SH-SY5Y (cell line): Measurements from ENCODE around the gene SLC25A5.

Experiments
- GATA2 ChIP-seq: IDR thresholded peaks from 2 replicates; pipeline ENCODE4 v1.6.1; 2011; ENCODE audit warnings: mild to moderate bottlenecking, low read depth, low read length
- GATA3 ChIP-seq: IDR thresholded peaks from 2 replicates; pipeline ENCODE4 v1.6.1; 2011; ENCODE audit warnings: low read depth, mild to moderate bottlenecking, low read length, moderate library complexity

DNA sequence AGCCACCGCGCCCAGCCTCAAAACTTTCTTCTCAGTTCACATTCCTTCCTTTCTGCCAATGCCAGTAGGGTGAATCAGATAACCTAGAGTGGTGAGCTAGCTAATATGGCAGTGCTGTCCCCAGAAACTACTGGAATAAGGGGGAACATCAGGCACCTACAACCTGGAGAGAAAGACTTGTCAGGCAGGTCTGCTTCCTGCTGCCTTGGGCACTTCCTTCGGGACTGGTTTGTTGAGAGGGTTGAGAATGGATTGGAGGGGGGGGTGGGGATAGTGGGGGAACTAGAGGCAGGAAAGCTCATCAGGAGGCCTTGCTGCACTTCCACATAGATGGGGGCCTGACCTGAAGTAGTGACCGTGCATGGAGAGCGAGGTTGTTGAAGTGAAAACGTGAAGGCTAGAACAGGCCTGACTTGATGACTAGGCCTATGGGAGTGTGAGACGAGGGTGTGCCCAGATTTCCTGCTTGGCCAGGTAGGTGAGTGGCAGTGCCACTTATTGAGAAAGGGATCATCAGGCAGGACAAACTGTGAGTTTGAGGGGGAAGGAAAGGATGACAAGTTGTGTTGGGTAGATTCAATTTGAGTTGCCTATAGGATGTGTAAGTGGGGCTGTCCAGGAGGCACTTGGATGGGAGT lies 33.4 kb downstream of the SLC25A5 start:
- TF ChIP-seq GATA2 (no peak), GATA3 (no peak)
